Measurements from ENCODE around the gene RHOT2. TPM values are rescaled to one million over a fixed set of nuclear protein-coding genes. Genes with fewer than 3 reads are reported as not detected.

Gene RHOT2
- total and polyA plus RNA-seq, 9 of the 15 experiments (the other 6 are each of a cell fraction or from before 2014, with no cell fraction given): 5.0 to 373 (median 112) TPM

GRCh38 chr16:720990-721764, 53.2 kb downstream of the RHOT2 start, which contains the start of gene ANTKMT (continued):
- TF ChIP-seq HNRNPL (IDR thresholded peaks at IDR 0.05; ENCODE audit: low read depth, low read length) (peak; percentile 89), GTF2B (IDR thresholded peaks at IDR 0.05; ENCODE audit: extremely low read depth, insufficient read length) (no peak), KDM5B (IDR thresholded peaks at IDR 0.05; ENCODE audit: insufficient replicate concordance, low read depth, low read length) (peak; percentile 84), FOXM1 (IDR thresholded peaks at IDR 0.05; ENCODE audit: low read depth) (no peak), FOXM1 (CRISPR knock-in tag; IDR thresholded peaks at IDR 0.05; ENCODE audit: low read depth) (no peak; the same call in 1 of the 2 replicates), TSC22D4 (tag; IDR thresholded peaks at IDR 0.05) (no peak), RBM25 (IDR thresholded peaks at IDR 0.05; ENCODE audit: low read depth, low read length, severe bottlenecking) (peak; percentile 42), PHF21A (IDR thresholded peaks at IDR 0.05; ENCODE audit: borderline replicate concordance, low read depth) (no peak), POLR3G (IDR thresholded peaks at IDR 0.05; ENCODE audit: extremely low read depth, insufficient read length, insufficient replicate concordance) (no peak), RBM34 (IDR thresholded peaks at IDR 0.05; ENCODE audit: borderline replicate concordance, insufficient read depth, low read length) (no peak), ZNF263 (CRISPR knock-in tag; IDR thresholded peaks at IDR 0.05; ENCODE audit: borderline replicate concordance) (no peak; the same call in 1 of the 2 replicates), POU5F1 (IDR thresholded peaks at IDR 0.05; ENCODE audit: borderline replicate concordance, low read depth, low read length, partially characterized antibody) (no peak), MYC (IDR thresholded peaks at IDR 0.05; ENCODE audit: low read depth, low read length) (peak; percentile 82), MYC (CRISPR knock-in tag; IDR thresholded peaks at IDR 0.05; ENCODE audit: borderline replicate concordance, low read depth) (no peak), GTF2E2 (tag; IDR thresholded peaks at IDR 0.05) (peak; percentile 82; the same call in 1 of the 2 replicates), RFX1 (IDR thresholded peaks at IDR 0.05) (no peak), HBP1 (CRISPR knock-in tag; IDR thresholded peaks at IDR 0.05) (no peak), NFE2L1 (tag; IDR thresholded peaks at IDR 0.05; ENCODE audit: borderline replicate concordance, low read depth) (no peak), ZNF609 (CRISPR knock-in tag; IDR thresholded peaks at IDR 0.05; ENCODE audit: borderline replicate concordance) (peak; percentile 75; the same call in 1 of the 2 replicates), ZNF121 (CRISPR knock-in tag; conservative IDR thresholded peaks at IDR 0.05) (no peak), ZNF384 (IDR thresholded peaks at IDR 0.05; ENCODE audit: low read depth, low read length) (no peak)

All from K562 (cell line).